Left lung (tissue), 10 donors: ENCODE results near the gene FAM221B. TPM values are rescaled to one million over a fixed set of nuclear protein-coding genes. Genes with fewer than 3 reads are reported as not detected.

Experiments used
- ATAC-seq: fragments of 200-7000 bp; cut with Tn5 transposase; one replicate; pipeline ENCODE4 v1.9.1; 2020; ENCODE audit warnings: moderate library complexity
- DNase-seq, 4 donors: peaks; one replicate each; pipeline ENCODE4 v3.0.0-alpha.2; 2013 to 2020
- H3K27ac ChIP-seq, 2 donors: fragments of 200-600 bp; sonication (generic) in 1 of 2; one replicate each; pipeline versions ENCODE4 v1.5.0 to v1.8.0; 2020 to 2021
- H3K27me3 ChIP-seq, 2 donors: fragments of 200-600 bp; sonication (generic) in 1 of 2; one replicate each; pipeline versions ENCODE4 v1.5.0 to v1.8.0; 2020 to 2021
- H3K36me3 ChIP-seq, 2 donors: fragments of 200-600 bp; sonication (generic) in 1 of 2; one replicate each; pipeline versions ENCODE4 v1.5.0 to v1.8.0; 2020 to 2021
- H3K4me1 ChIP-seq, 2 donors: fragments of 200-600 bp; one replicate each; pipeline ENCODE4 v1.8.0; 2021
- H3K4me3 ChIP-seq, 2 donors: fragments of 200-600 bp; sonication (generic) in 1 of 2; one replicate each; pipeline versions ENCODE4 v1.5.0 to v1.8.0; 2020 to 2021; ENCODE audit warnings: mild to moderate bottlenecking in 1 of 2
- H3K9me3 ChIP-seq, 2 donors: fragments of 200-600 bp; sonication (generic) in 1 of 2; one replicate each; pipeline versions ENCODE4 v1.5.0 to v1.8.0; 2020 to 2021
- intact Hi-C, 2 donors: fragments of 100-400 bp; cut with DNase I; formaldehyde crosslinking; loops; one replicate each; pipeline versions ENCODE4 v1.11.2 to v1.14.2; 2022
- polyA plus RNA-seq, 6 donors: library from polyadenylated mRNA; unstranded; fragments of 120-200 nt; gene quantifications; one replicate each; pipeline ENCODE4 v1.2.1, GENCODE V29; 2013; ENCODE audit not compliant: insufficient read length in 6 of 6
- total RNA-seq, 2 donors: library from RNA; stranded (reverse); fragmentation: NEBNext Ultra II Directional; extraction: Animal tissue kit (Norgen Biotek cat#: 25700); gene quantifications; one replicate each; pipeline ENCODE4 v1.2.1, GENCODE V29; 2021
- TF ChIP-seq, protein P1 (sequence below), 2 donors: fragments of 200-600 bp; sonication (generic) in 1 of 2; IDR thresholded peaks; one replicate each; pipeline versions ENCODE4 v1.5.0 to v1.8.0; 2021; ENCODE audit warnings: antibody characterized with exemption in 2 of 2
- donor health status: DM: no; HTN: yes; CAD: no.
- donor health status: DM: no; HTN: no; CAD: no.

Gene FAM221B
- total and polyA plus RNA-seq, 8 donors, result 0.24 to 0.90 (median 0.39) TPM; not detected in 2

DNA sequence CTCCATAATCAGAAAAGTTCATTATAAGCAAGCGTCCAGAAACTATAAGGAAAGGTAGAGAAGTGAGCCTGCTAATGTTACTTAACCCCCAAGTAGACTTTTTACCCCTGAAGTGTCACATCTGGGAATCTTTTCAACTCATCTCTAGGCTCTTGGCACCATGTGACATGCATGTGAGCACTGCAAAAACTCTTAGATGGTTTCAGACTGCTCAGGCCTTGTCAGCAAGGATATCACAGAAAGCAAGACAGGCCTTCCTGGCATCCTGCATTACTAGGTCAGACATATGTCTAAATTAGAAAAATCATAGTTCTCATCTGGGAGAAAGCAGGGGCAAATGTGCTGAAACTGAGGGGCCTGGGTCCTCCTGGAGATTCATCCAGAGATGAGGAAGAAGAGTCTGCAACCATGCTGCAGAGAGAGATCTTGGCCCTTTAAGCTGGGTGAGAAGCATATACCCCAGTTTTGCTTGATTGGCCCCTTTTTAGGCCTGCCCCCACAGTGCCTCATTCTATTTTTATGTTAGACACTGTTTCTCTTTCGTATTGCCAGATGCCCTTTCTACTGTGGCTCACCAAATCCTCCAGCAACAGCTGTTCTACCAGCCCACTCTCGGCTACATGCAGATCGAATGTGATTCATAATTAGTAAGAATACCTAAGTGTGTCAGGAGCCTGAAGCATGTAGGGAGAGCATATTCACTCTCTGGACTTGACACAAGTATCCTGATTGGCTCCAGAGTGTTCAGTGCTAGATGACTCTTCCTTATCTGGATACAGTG is 19.4 kb upstream of the FAM221B start:
- H3K27ac ChIP-seq, result no peak overlapping the region
- H3K27me3 ChIP-seq, result peaks cover 0 to 66% of the 10 kb centered on the region in 2 donors
- TF ChIP-seq, protein P1, sequence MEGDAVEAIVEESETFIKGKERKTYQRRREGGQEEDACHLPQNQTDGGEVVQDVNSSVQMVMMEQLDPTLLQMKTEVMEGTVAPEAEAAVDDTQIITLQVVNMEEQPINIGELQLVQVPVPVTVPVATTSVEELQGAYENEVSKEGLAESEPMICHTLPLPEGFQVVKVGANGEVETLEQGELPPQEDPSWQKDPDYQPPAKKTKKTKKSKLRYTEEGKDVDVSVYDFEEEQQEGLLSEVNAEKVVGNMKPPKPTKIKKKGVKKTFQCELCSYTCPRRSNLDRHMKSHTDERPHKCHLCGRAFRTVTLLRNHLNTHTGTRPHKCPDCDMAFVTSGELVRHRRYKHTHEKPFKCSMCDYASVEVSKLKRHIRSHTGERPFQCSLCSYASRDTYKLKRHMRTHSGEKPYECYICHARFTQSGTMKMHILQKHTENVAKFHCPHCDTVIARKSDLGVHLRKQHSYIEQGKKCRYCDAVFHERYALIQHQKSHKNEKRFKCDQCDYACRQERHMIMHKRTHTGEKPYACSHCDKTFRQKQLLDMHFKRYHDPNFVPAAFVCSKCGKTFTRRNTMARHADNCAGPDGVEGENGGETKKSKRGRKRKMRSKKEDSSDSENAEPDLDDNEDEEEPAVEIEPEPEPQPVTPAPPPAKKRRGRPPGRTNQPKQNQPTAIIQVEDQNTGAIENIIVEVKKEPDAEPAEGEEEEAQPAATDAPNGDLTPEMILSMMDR (IDR thresholded peaks at IDR 0.05), result no peak
- ATAC-seq, result no peak
- peaks cover 21 to 39% of the 10 kb centered on the region in 2 donors for H3K4me1 ChIP-seq
- DNase-seq, result no peak
- no peaks in the 10 kb centered on the region for H3K9me3 ChIP-seq
- intact Hi-C loops, result no loop called here
- H3K4me3 ChIP-seq, result no peak overlapping the region
- H3K36me3 ChIP-seq, result no peaks in the 10 kb centered on the region

DNA sequence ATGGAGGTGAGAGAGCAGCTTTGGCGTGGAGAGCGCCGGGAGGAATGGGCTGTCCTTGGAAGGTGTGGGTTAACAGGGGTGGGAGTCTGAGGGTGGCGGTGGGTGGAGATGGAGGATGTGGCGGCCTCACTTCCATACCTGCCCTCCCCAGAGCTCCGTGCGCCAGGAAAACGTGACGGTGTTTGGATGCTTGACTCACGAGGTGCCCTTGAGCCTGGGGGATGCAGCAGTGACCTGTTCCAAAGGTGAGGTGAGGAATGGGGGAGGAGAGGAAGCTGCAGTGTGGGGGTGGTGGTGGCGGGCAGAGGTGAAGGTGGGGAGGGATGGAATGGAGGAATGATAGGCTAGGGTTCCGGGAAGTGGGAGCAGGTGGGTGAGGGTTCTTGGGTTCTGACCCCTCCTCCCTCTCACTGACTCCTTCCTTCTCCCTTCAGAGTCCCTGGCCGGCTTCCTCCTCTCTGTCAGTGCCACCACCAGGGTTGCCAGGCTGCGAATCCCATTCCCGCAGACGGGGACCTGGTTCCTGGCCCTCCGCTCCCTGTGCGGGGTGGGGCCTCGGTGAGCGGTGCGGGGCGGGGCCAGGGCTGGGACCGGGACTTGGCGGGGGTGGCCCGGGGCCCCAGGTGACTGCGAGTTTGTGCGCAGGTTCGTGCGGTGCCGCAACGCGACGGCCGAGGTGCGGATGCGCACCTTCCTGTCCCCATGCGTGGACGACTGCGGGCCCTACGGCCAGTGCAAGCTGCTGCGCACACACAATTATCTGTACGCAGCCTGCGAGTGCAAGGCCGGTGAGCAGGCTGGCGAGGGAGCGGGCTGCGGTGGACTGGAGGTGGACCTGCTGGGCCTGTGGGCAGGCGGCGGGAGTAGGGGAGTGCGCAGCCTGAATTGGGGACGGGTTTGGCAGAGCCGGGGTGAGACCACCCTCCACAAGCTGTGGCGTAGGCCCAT is 17.6 kb upstream of the FAM221B start:
- Histone ChIP-seq H3K27ac (peak overlapping the region in 1 of 2 donors; percentile 70), H3K36me3 (no peaks in the 10 kb centered on the region), H3K27me3 (peaks cover 0 to 62% of the 10 kb centered on the region in 2 donors), H3K9me3 (no peaks in the 10 kb centered on the region), H3K4me3 (no peak overlapping the region), H3K4me1 (peaks cover 21 to 52% of the 10 kb centered on the region in 2 donors)
- intact Hi-C loops, result no loop called here
- DNase-seq (no peak), ATAC-seq (peak; percentile 65)
- TF ChIP-seq, protein P1 (IDR thresholded peaks at IDR 0.05), result no peak

DNA sequence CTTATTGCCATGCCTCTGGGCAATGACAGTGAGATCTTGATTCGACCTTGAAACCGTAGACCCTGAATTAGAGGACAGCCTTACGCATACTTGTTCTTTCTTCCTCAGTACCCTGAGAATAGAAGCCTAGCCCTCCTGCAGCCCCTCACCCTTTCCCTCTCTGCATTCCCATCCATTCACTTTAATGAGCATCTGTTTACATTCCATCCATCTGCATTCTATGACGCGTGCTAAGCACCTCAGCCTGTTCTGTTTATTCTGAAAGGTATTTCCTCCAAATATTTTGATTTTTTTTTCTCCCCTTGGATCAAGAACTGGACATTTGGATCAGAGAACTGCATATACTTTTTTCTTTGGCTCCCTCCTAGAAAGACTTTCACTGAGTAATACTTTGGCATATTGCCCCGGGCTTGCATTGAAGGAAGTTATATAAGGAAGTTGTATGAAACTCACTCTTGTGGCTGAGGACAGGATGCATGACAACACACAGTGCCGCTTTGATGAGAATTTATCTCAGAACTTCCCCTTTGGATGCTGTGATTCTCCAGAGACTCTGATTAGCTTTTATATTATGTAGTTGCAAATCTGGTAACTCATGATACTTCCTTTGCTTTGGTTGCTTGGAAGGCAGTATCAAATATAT is 16.2 kb upstream of the FAM221B start:
- Histone ChIP-seq H3K4me1 (peaks cover 21 to 50% of the 10 kb centered on the region in 2 donors), H3K27me3 (peaks cover 0 to 63% of the 10 kb centered on the region in 2 donors), H3K36me3 (no peaks in the 10 kb centered on the region), H3K27ac (peak overlapping the region; percentile 54 to 70), H3K4me3 (no peak overlapping the region), H3K9me3 (no peaks in the 10 kb centered on the region)
- DNase-seq (peak in 3 of 4 donors; percentile 45 to 90 (median 76)), ATAC-seq (peak; percentile 73)
- TF ChIP-seq, protein P1 (IDR thresholded peaks at IDR 0.05), result no peak
- intact Hi-C loops, result no loop called here

DNA sequence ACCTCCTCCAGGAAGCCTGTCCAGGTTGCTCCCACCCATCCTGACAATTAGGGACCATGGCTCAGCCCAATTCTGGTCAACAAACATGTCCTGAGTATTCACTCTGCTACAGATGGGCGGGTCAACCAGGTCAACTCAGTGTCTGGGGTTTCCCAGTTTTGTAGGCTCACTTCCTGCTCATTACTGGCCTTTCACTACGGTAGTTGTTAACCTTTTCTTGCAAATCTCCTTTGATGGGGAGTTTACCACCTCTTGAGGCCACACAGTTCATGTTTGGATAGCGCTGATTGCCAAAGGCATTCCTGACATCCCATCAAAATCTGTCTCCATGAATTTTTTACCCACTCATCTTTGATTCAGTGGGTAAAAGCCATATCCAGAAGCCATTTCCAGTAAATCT is 14.3 kb upstream of the FAM221B start:
- Histone ChIP-seq H3K36me3 (no peaks in the 10 kb centered on the region), H3K4me3 (no peak overlapping the region), H3K27me3 (peaks cover 0 to 59% of the 10 kb centered on the region in 2 donors), H3K4me1 (peaks cover 21 to 49% of the 10 kb centered on the region in 2 donors), H3K9me3 (no peaks in the 10 kb centered on the region), H3K27ac (no peak overlapping the region)
- intact Hi-C loops, result no loop called here
- DNase-seq, result no peak
- TF ChIP-seq, protein P1 (IDR thresholded peaks at IDR 0.05), result no peak
- no peak for ATAC-seq
